ENCODE measurements around the gene PDLIM4.

DNA sequence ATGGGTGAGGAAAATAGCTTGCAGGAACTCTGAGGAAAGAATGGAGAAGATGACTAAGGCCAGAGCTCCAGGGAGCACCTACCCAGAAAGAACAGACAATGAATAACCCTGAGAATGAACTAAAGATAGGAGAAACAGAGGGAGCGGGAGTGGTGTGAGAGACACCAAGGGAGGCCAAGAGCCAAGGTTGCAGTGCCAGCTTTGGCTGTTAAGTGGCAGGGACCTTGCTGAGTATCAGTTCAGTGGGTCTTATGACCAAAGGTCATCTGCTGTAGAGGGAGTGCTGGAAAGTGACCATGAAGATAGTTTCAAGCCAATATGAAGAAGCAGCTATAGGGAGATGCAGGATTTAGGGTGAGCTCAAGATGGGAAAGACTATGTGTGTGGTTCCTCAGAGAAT is 46.6 kb upstream of the PDLIM4 start:
- TF ChIP-seq, protein P1, sequence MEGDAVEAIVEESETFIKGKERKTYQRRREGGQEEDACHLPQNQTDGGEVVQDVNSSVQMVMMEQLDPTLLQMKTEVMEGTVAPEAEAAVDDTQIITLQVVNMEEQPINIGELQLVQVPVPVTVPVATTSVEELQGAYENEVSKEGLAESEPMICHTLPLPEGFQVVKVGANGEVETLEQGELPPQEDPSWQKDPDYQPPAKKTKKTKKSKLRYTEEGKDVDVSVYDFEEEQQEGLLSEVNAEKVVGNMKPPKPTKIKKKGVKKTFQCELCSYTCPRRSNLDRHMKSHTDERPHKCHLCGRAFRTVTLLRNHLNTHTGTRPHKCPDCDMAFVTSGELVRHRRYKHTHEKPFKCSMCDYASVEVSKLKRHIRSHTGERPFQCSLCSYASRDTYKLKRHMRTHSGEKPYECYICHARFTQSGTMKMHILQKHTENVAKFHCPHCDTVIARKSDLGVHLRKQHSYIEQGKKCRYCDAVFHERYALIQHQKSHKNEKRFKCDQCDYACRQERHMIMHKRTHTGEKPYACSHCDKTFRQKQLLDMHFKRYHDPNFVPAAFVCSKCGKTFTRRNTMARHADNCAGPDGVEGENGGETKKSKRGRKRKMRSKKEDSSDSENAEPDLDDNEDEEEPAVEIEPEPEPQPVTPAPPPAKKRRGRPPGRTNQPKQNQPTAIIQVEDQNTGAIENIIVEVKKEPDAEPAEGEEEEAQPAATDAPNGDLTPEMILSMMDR (IDR thresholded peaks at IDR 0.05; ENCODE audit: insufficient read depth, low read depth, low read length) = no peak
- TF ChIP-seq EZH2 (IDR thresholded peaks at IDR 0.05; ENCODE audit: insufficient read depth, low read length) = no peak

Data from astrocyte (in vitro differentiated cells and primary cell).